DOHH2 (cell line): ENCODE measurements around the gene RAB3IL1.

Experiments used
- H3F3A ChIP-seq: fragments of 200-600 bp; sonication (generic), shearing (Covaris generic); 2 replicates; pipeline ENCODE4 v1.6.0; 2016; ENCODE audit warnings: antibody characterized with exemption, mild to moderate bottlenecking; ENCODE audit not compliant: control insufficient read depth, insufficient read depth
- H3K27ac ChIP-seq: fragments of 200-600 bp; sonication (generic); 2 replicates; pipeline ENCODE4 v1.5.1; 2014; ENCODE audit warnings: low read depth, mild to moderate bottlenecking, low read length, moderate library complexity
- H3K27me3 ChIP-seq: fragments of 200-600 bp; sonication (generic); 2 replicates; pipeline ENCODE4 v1.6.1; 2014; ENCODE audit warnings: mild to moderate bottlenecking, low read length, mixed read lengths; ENCODE audit not compliant: control insufficient read depth
- H3K36me3 ChIP-seq: fragments of 200-600 bp; sonication (generic); 2 replicates; pipeline ENCODE4 v1.6.1; 2014; ENCODE audit warnings: mild to moderate bottlenecking, low read length, moderate library complexity, mixed read lengths; ENCODE audit not compliant: control insufficient read depth
- H3K4me1 ChIP-seq: fragments of 200-600 bp; sonication (generic); 2 replicates; pipeline ENCODE4 v1.6.1; 2014; ENCODE audit warnings: mild to moderate bottlenecking, low read length, mixed read lengths; ENCODE audit not compliant: control insufficient read depth
- H3K4me2 ChIP-seq: fragments of 200-600 bp; sonication (generic); 2 replicates; pipeline ENCODE4 v1.6.0; 2014; ENCODE audit warnings: mild to moderate bottlenecking, low read length, moderate library complexity
- H3K4me3 ChIP-seq: fragments of 200-600 bp; sonication (generic); 2 replicates; pipeline ENCODE4 v1.5.1; 2014; ENCODE audit warnings: mild to moderate bottlenecking, low read length, mixed read lengths
- H3K79me2 ChIP-seq: fragments of 200-600 bp; sonication (generic); 2 replicates; pipeline ENCODE4 v1.6.1; 2014; ENCODE audit warnings: mild to moderate bottlenecking, low read length, mixed read lengths; ENCODE audit not compliant: control insufficient read depth
- H3K9me2 ChIP-seq: fragments of 200-600 bp; sonication (generic); replicated peaks from 2 replicates; pipeline ENCODE4 v1.6.1; 2014; ENCODE audit warnings: mild to moderate bottlenecking, low read length, mixed read lengths; ENCODE audit not compliant: control insufficient read depth
- H3K9me3 ChIP-seq: fragments of 200-600 bp; sonication (generic); 2 replicates; pipeline ENCODE4 v1.6.1; 2014; ENCODE audit warnings: antibody characterized with exemption, low read length, mixed read lengths; ENCODE audit not compliant: control insufficient read depth, insufficient read depth
- H4K20me1 ChIP-seq: fragments of 200-600 bp; sonication (generic); 2 replicates; pipeline ENCODE4 v1.6.0; 2014; ENCODE audit warnings: low read depth, mild to moderate bottlenecking, antibody characterized with exemption, low read length, moderate library complexity; ENCODE audit not compliant: control insufficient read depth, insufficient read depth
- CTCF ChIP-seq: fragments of 200-600 bp; sonication (generic); IDR thresholded peaks from one replicate; pipeline ENCODE4 v1.5.1; 2014; ENCODE audit warnings: antibody characterized with exemption, mild to moderate bottlenecking, low read depth, low read length; ENCODE audit not compliant: poor library complexity, severe bottlenecking
- EZH2phosphoT487 ChIP-seq: fragments of 200-600 bp; sonication (generic); IDR thresholded peaks from 2 replicates; pipeline ENCODE4 v1.6.1; 2017; ENCODE audit warnings: borderline replicate concordance, mild to moderate bottlenecking, antibody characterized with exemption, low read length, moderate library complexity, mixed read lengths

Gene RAB3IL1

DNA sequence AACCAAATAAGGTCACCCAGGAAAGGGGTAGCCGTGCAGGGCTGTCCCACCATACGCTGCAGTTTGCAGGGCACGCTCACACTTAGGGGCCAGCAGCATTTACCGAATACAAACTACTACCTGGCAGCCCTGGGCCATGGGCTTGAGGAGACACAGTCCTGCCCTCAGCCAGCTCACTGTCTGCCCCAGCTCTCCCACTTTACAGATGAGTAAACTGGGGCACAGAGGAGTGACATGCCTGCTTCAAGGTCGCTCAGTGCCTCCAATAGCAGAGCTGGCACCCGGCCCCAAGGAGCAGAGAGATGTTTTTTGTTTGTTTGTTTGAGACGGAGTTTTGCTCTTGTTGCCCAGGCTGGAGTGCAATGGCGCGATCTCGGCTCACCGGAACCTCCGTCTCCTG lies 28.8 kb downstream of the RAB3IL1 start:
- no peak overlapping the region for H3K27ac ChIP-seq
- no peak overlapping the region for H3K4me2 ChIP-seq
- peaks cover 7% of the 10 kb centered on the region for H3F3A ChIP-seq
- H3K9me2 ChIP-seq, result no peaks in the 10 kb centered on the region
- H3K27me3 ChIP-seq, result no peaks in the 10 kb centered on the region
- no peaks in the 10 kb centered on the region for H4K20me1 ChIP-seq
- peaks cover 5% of the 10 kb centered on the region; the same call in 1 of the 2 replicates for H3K9me3 ChIP-seq
- TF ChIP-seq EZH2phosphoT487, result no peak
- no peak for TF ChIP-seq CTCF
- peaks cover 4% of the 10 kb centered on the region for H3K36me3 ChIP-seq
- H3K4me3 ChIP-seq, result no peak overlapping the region
- H3K4me1 ChIP-seq, result peaks cover 39% of the 10 kb centered on the region
- H3K79me2 ChIP-seq, result peaks cover 29% of the 10 kb centered on the region

GRCh38 chr11:61887839-61888494 lies 29.4 kb downstream of the RAB3IL1 start:
- H3K4me1 ChIP-seq, result peaks cover 39% of the 10 kb centered on the region
- no peaks in the 10 kb centered on the region for H4K20me1 ChIP-seq
- H3K79me2 ChIP-seq, result peaks cover 29% of the 10 kb centered on the region
- H3K9me3 ChIP-seq, result peaks cover 5% of the 10 kb centered on the region; the same call in 1 of the 2 replicates
- H3K27ac ChIP-seq, result no peak overlapping the region
- peaks cover 10% of the 10 kb centered on the region for H3F3A ChIP-seq
- H3K4me2 ChIP-seq, result no peak overlapping the region
- peaks cover 4% of the 10 kb centered on the region for H3K36me3 ChIP-seq
- TF ChIP-seq CTCF, result no peak
- TF ChIP-seq EZH2phosphoT487, result no peak
- H3K9me2 ChIP-seq, result no peaks in the 10 kb centered on the region
- no peaks in the 10 kb centered on the region for H3K27me3 ChIP-seq
- no peak overlapping the region for H3K4me3 ChIP-seq

DNA sequence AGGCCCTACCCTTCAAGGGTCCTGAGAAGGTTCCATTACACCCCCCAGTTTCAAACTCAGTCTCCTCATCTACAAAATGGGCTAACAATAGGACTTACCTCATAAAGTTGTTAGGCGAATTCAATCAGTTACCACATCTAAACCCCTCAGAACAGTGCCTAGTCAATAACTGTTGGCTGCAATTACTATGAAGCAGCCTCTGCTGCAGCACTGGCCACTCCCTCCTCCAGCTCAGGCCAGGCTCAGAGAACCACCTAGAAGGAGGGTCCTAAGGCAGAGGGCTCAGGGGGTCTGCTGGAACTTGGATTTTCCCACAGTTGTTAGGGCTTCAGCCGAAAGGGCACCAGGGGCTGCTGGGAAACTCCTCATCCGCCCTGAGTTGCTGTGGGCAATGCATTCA lies 30.7 kb downstream of the RAB3IL1 start:
- Histone ChIP-seq H4K20me1 (no peaks in the 10 kb centered on the region), H3K4me3 (no peak overlapping the region), H3K4me1 (peaks cover 39% of the 10 kb centered on the region), H3F3A (peaks cover 5% of the 10 kb centered on the region; the same call in 1 of the 2 replicates), H3K36me3 (peaks cover 4% of the 10 kb centered on the region), H3K9me3 (peaks cover 5% of the 10 kb centered on the region; the same call in 1 of the 2 replicates), H3K4me2 (no peak overlapping the region), H3K27ac (no peak overlapping the region), H3K27me3 (no peaks in the 10 kb centered on the region), H3K79me2 (peaks cover 29% of the 10 kb centered on the region), H3K9me2 (no peaks in the 10 kb centered on the region)
- TF ChIP-seq EZH2phosphoT487 (no peak), CTCF (no peak)
